Measurements from ENCODE around the gene WWP2. TPM values are rescaled to one million over a fixed set of nuclear protein-coding genes. Genes with fewer than 3 reads are reported as not detected.

The WWP2 gene
- total RNA-seq, 4 donors from 2014 or later = 40.8 to 96.9 (median 84.3) TPM

DNA sequence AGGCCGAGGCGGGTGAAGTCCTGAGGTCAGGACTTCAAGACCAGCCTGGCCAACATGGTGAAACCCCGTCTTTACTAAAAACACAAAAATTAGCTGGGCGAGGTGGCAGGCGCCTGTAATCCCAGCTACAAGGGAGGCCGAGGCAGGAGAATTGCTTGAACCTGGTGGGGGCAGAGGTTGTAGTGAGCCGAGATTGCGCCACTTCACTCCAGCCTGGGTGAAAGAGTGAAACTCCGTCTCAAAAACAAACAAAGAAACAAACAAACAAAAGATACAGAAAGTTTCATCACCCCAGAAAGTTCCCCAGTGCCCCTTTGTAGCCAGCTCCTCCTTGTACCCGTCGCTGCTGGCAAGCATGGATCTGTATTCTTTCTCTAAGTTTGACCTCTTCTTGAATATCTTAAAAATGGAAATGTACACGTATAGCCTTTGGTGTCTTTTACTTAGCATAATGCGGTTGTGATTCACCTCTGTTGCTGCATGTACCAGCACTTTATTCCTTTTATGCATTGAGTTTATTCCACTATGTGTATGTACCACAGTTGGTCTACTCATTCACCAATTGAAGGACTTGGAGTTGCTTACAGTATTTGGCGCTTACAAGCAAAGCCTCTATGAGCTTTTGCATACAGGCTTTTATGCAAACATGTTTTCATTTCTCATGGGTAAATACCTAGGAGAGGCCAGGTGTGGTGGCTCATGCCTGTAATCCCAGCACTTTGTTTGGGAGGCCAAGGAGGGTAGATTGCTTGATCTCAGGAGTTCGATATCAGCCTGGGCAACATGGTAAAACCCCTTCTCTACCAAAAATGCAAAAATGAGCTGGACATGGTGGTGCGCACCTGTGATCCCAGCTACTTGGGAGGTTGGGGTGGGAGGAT, 101.5 kb downstream of the WWP2 start:
- Histone ChIP-seq H3K9me3 (no peaks in the 10 kb centered on the region), H3K36me3 (peaks cover 0 to 4% (median 0%) of the 10 kb centered on the region in 3 donors), H3K27me3 (no peaks in the 10 kb centered on the region), H3K4me3 (no peak overlapping the region), H3K27ac (no peak overlapping the region), H3K4me1 (peaks cover 0 to 36% (median 11%) of the 10 kb centered on the region in 4 donors)
- TF ChIP-seq POLR2A (IDR thresholded peaks at IDR 0.05) = no peak
- TF ChIP-seq, protein P1, sequence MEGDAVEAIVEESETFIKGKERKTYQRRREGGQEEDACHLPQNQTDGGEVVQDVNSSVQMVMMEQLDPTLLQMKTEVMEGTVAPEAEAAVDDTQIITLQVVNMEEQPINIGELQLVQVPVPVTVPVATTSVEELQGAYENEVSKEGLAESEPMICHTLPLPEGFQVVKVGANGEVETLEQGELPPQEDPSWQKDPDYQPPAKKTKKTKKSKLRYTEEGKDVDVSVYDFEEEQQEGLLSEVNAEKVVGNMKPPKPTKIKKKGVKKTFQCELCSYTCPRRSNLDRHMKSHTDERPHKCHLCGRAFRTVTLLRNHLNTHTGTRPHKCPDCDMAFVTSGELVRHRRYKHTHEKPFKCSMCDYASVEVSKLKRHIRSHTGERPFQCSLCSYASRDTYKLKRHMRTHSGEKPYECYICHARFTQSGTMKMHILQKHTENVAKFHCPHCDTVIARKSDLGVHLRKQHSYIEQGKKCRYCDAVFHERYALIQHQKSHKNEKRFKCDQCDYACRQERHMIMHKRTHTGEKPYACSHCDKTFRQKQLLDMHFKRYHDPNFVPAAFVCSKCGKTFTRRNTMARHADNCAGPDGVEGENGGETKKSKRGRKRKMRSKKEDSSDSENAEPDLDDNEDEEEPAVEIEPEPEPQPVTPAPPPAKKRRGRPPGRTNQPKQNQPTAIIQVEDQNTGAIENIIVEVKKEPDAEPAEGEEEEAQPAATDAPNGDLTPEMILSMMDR (IDR thresholded peaks at IDR 0.05) = no peak
- TF ChIP-seq EP300 (IDR thresholded peaks at IDR 0.05) = no peak
- DNase-seq (ENCODE audit: low spot score in 2 of 2) = no peak
- WGBS, 2 donors = 91 to 92% methylated on average over 16 of the region's 16 CpGs

- H3K27ac ChIP-seq = no peak overlapping the region
- H3K27me3 ChIP-seq = no peaks in the 10 kb centered on the region
- 70 to 74% methylated on average over 8 of the region's 8 CpGs for WGBS, 2 donors
- no peaks in the 10 kb centered on the region for H3K9me3 ChIP-seq
- peaks cover 0 to 27% (median 11%) of the 10 kb centered on the region in 4 donors for H3K4me1 ChIP-seq
- DNase-seq (ENCODE audit: low spot score in 2 of 2) = no peak
- H3K36me3 ChIP-seq = peaks cover 0 to 4% (median 0%) of the 10 kb centered on the region in 3 donors
- H3K4me3 ChIP-seq = no peak overlapping the region
- no peak for TF ChIP-seq POLR2A (IDR thresholded peaks at IDR 0.05)
Measured at GRCh38 chr16:69865701-69866100, 103.6 kb downstream of the WWP2 start.

DNA sequence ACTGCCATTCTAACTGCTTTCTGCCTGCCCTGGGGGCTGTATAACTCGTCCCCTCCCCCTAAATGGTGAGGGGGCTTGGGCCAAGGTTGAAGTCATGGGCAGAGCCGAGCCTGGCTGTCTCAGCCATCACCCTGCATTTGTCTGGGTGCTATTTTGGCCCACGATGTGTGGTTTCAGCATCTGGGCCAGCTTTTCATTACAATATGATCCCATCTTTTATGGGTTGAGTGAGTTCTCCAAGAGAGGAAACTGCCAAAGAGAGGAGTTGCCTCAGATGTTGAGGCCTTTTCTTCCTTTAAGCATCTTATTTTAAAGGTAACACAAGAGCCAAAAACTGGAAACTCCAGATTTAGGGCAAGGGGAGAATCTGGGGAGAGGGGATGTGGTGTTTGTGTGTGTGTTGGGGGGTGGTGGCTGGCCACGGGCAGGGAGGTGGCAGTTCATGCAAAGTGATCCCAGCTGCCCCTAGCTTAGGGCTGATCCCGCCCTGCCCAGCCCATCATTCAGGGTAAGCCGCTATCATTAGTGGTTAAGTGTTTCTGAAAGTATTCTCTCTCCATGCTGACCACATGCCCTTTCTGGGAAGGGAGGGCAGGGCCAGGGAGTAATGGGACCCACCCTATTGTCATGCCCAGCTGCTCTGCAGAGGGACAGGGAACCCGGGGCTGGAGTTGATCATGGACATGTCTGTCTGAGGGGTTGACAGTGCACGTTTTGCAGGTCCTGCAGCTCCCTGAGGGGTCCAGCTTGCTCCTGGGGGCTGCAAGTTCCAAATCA, 105.8 kb downstream of the WWP2 start:
- Histone ChIP-seq H3K36me3 (peaks cover 0 to 20% (median 0%) of the 10 kb centered on the region in 3 donors), H3K9me3 (no peaks in the 10 kb centered on the region), H3K4me1 (peaks cover 0 to 9% (median 0%) of the 10 kb centered on the region in 4 donors), H3K27me3 (no peaks in the 10 kb centered on the region), H3K4me3 (no peak overlapping the region), H3K27ac (peak overlapping the region in 1 of 4 donors; percentile 40)
- 64 to 75% methylated on average over 7 to 8 of the region's 8 CpGs for WGBS, 2 donors
- DNase-seq (ENCODE audit: low spot score in 2 of 2) = no peak
- TF ChIP-seq, protein P1 (IDR thresholded peaks at IDR 0.05) = no peak
- TF ChIP-seq EP300 (IDR thresholded peaks at IDR 0.05) = no peak
- no peak for TF ChIP-seq POLR2A (IDR thresholded peaks at IDR 0.05)

- no peaks in the 10 kb centered on the region for H3K9me3 ChIP-seq
- DNase-seq (ENCODE audit: low spot score in 2 of 2) = no peak
- TF ChIP-seq POLR2A (IDR thresholded peaks at IDR 0.05) (no peak), EP300 (IDR thresholded peaks at IDR 0.05) (no peak)
- TF ChIP-seq, protein P1 (IDR thresholded peaks at IDR 0.05) = no peak
- H3K4me3 ChIP-seq = no peak overlapping the region
- 90 to 92% methylated on average over 4 of the region's 4 CpGs for WGBS, 2 donors
- no peak overlapping the region for H3K27ac ChIP-seq
- peaks cover 0 to 9% (median 0%) of the 10 kb centered on the region in 4 donors for H3K4me1 ChIP-seq
- H3K27me3 ChIP-seq = no peaks in the 10 kb centered on the region
- H3K36me3 ChIP-seq = peaks cover 0 to 48% (median 4%) of the 10 kb centered on the region in 3 donors
Measured at GRCh38 chr16:69870761-69871160, 108.6 kb downstream of the WWP2 start.

GRCh38 chr16:69871708-69872107, 109.6 kb downstream of the WWP2 start:
- TF ChIP-seq, protein P1 (IDR thresholded peaks at IDR 0.05) = no peak
- TF ChIP-seq EP300 (IDR thresholded peaks at IDR 0.05) = no peak
- no peak for TF ChIP-seq POLR2A (IDR thresholded peaks at IDR 0.05)
- no peak overlapping the region for H3K4me3 ChIP-seq
- H3K4me1 ChIP-seq = peaks cover 0 to 9% (median 0%) of the 10 kb centered on the region in 4 donors
- WGBS, 2 donors = 94 to 96% methylated on average over 15 of the region's 15 CpGs
- H3K27ac ChIP-seq = no peak overlapping the region
- no peaks in the 10 kb centered on the region for H3K27me3 ChIP-seq
- no peak for DNase-seq (ENCODE audit: low spot score in 2 of 2)
- peaks cover 0 to 57% (median 4%) of the 10 kb centered on the region in 3 donors for H3K36me3 ChIP-seq
- H3K9me3 ChIP-seq = peaks cover 0 to 5% (median 0%) of the 10 kb centered on the region in 4 donors

All from tibial nerve (tissue), 4 donors.